ENCODE results near the gene DOK5. TPM values are rescaled to one million over a fixed set of nuclear protein-coding genes. Genes with fewer than 3 reads are reported as not detected.

The DOK5 gene
- total and polyA plus RNA-seq, 2 donors from 2014 or later, result 4.8 to 5.4 TPM

- Histone ChIP-seq H3K27ac (ENCODE audit: low read depth in 2 of 2, low read length in 2 of 2) (no peak overlapping the region), H3K4me3 (ENCODE audit: low read length in 3 of 3) (no peak overlapping the region), H3K36me3 (ENCODE audit: control insufficient read depth in 2 of 3, insufficient read depth in 3 of 3, low read length in 3 of 3) (no peaks in the 10 kb centered on the region), H3K27me3 (ENCODE audit: control insufficient read depth, insufficient read depth, low read length) (no peaks in the 10 kb centered on the region), H3K9me3 (ENCODE audit: control insufficient read depth in 2 of 3, insufficient read depth in 1 of 3, low read length in 3 of 3) (no peaks in the 10 kb centered on the region), H3K4me1 (ENCODE audit: control insufficient read depth in 2 of 3, insufficient read depth in 2 of 3, low read depth in 1 of 3, low read length in 3 of 3) (no peaks in the 10 kb centered on the region), H3K9ac (ENCODE audit: low read length in 3 of 3) (no peak overlapping the region)
- DNase-seq, result no peak
- intact Hi-C loops (cut with DNase I), result no loop called here
- no peak for TF ChIP-seq CTCF (IDR thresholded peaks at IDR 0.05; ENCODE audit: borderline replicate concordance, extremely low read depth, insufficient read depth)
- no peak for FAIRE-seq
Observed at GRCh38 chr20:54601831-54602515, 126.6 kb downstream of the DOK5 start.

- Histone ChIP-seq H3K36me3 (ENCODE audit: control insufficient read depth in 2 of 3, insufficient read depth in 3 of 3, low read length in 3 of 3) (no peaks in the 10 kb centered on the region), H3K9ac (ENCODE audit: low read length in 3 of 3) (no peak overlapping the region), H3K4me3 (ENCODE audit: low read length in 3 of 3) (no peak overlapping the region), H3K27me3 (ENCODE audit: control insufficient read depth, insufficient read depth, low read length) (no peaks in the 10 kb centered on the region), H3K4me1 (ENCODE audit: control insufficient read depth in 2 of 3, insufficient read depth in 2 of 3, low read depth in 1 of 3, low read length in 3 of 3) (no peaks in the 10 kb centered on the region), H3K27ac (ENCODE audit: low read depth in 2 of 2, low read length in 2 of 2) (no peak overlapping the region), H3K9me3 (ENCODE audit: control insufficient read depth in 2 of 3, insufficient read depth in 1 of 3, low read length in 3 of 3) (no peaks in the 10 kb centered on the region)
- intact Hi-C loops (cut with DNase I), result no loop called here
- TF ChIP-seq CTCF (IDR thresholded peaks at IDR 0.05; ENCODE audit: borderline replicate concordance, extremely low read depth, insufficient read depth), result no peak
- FAIRE-seq (no peak), DNase-seq (no peak)
Observed at GRCh38 chr20:54605319-54605718, 129.9 kb downstream of the DOK5 start.

- no peak overlapping the region for H3K27ac ChIP-seq (ENCODE audit: low read depth in 2 of 2, low read length in 2 of 2)
- no peaks in the 10 kb centered on the region for H3K27me3 ChIP-seq (ENCODE audit: control insufficient read depth, insufficient read depth, low read length)
- DNase-seq, result no peak
- intact Hi-C loops (cut with DNase I), result no loop called here
- no peak overlapping the region for H3K9ac ChIP-seq (ENCODE audit: low read length in 3 of 3)
- no peaks in the 10 kb centered on the region for H3K36me3 ChIP-seq (ENCODE audit: control insufficient read depth in 2 of 3, insufficient read depth in 3 of 3, low read length in 3 of 3)
- H3K4me1 ChIP-seq (ENCODE audit: control insufficient read depth in 2 of 3, insufficient read depth in 2 of 3, low read depth in 1 of 3, low read length in 3 of 3), result no peaks in the 10 kb centered on the region
- no peak for TF ChIP-seq CTCF (IDR thresholded peaks at IDR 0.05; ENCODE audit: borderline replicate concordance, extremely low read depth, insufficient read depth)
- FAIRE-seq, result no peak
- H3K4me3 ChIP-seq (ENCODE audit: low read length in 3 of 3), result no peak overlapping the region
- H3K9me3 ChIP-seq (ENCODE audit: control insufficient read depth in 2 of 3, insufficient read depth in 1 of 3, low read length in 3 of 3), result no peaks in the 10 kb centered on the region
Observed at GRCh38 chr20:54606380-54606779, 131.0 kb downstream of the DOK5 start.

Data from kidney (tissue), 14 donors.